Nephron progenitor cell (in vitro differentiated cells): ENCODE measurements around the gene TRAF3IP3.

Experiments used
- DNase-seq: peaks from one replicate; pipeline ENCODE4 v3.0.0; 2021
- H3K27ac Mint-ChIP-seq: 2 replicates; pipeline ENCODE4 v1.8.0; 2021; ENCODE audit warnings: mild to moderate bottlenecking, moderate library complexity, mixed read lengths
- H3K27me3 Mint-ChIP-seq: 2 replicates; pipeline ENCODE4 v1.8.0; 2021; ENCODE audit warnings: mild to moderate bottlenecking, low read depth, mixed read lengths; ENCODE audit not compliant: poor library complexity
- H3K36me3 Mint-ChIP-seq: 2 replicates; pipeline ENCODE4 v1.8.0; 2021; ENCODE audit warnings: low read depth, mixed read lengths
- H3K4me1 Mint-ChIP-seq: 2 replicates; pipeline ENCODE4 v1.8.0; 2021; ENCODE audit warnings: mixed read lengths
- H3K4me3 Mint-ChIP-seq: 2 replicates; pipeline ENCODE4 v1.8.0; 2021; ENCODE audit warnings: mild to moderate bottlenecking, moderate library complexity, mixed read lengths
- H3K9me3 Mint-ChIP-seq: 2 replicates; pipeline ENCODE4 v1.8.0; 2021; ENCODE audit warnings: mild to moderate bottlenecking, moderate library complexity, mixed read lengths
- TF ChIP-seq, protein P1 (sequence below): fragments of 200-600 bp; sonication (generic); IDR thresholded peaks from 2 replicates; pipeline ENCODE4 v1.5.0; 2021; ENCODE audit warnings: antibody characterized with exemption

The TRAF3IP3 gene

GRCh38 chr1:209813902-209814301 lies 58.0 kb downstream of the TRAF3IP3 start:
- H3K27me3 Mint-ChIP-seq = peaks cover 35% of the 10 kb centered on the region
- no peak for DNase-seq
- peaks cover 11% of the 10 kb centered on the region for H3K4me1 Mint-ChIP-seq
- no peaks in the 10 kb centered on the region for H3K36me3 Mint-ChIP-seq
- TF ChIP-seq, protein P1, sequence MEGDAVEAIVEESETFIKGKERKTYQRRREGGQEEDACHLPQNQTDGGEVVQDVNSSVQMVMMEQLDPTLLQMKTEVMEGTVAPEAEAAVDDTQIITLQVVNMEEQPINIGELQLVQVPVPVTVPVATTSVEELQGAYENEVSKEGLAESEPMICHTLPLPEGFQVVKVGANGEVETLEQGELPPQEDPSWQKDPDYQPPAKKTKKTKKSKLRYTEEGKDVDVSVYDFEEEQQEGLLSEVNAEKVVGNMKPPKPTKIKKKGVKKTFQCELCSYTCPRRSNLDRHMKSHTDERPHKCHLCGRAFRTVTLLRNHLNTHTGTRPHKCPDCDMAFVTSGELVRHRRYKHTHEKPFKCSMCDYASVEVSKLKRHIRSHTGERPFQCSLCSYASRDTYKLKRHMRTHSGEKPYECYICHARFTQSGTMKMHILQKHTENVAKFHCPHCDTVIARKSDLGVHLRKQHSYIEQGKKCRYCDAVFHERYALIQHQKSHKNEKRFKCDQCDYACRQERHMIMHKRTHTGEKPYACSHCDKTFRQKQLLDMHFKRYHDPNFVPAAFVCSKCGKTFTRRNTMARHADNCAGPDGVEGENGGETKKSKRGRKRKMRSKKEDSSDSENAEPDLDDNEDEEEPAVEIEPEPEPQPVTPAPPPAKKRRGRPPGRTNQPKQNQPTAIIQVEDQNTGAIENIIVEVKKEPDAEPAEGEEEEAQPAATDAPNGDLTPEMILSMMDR = no peak
- H3K27ac Mint-ChIP-seq = no peak overlapping the region
- H3K4me3 Mint-ChIP-seq = no peak overlapping the region
- H3K9me3 Mint-ChIP-seq = no peaks in the 10 kb centered on the region

GRCh38 chr1:209815490-209815889 lies 59.6 kb downstream of the TRAF3IP3 start:
- peaks cover 29% of the 10 kb centered on the region for H3K27me3 Mint-ChIP-seq
- no peak for DNase-seq
- TF ChIP-seq, protein P1 = no peak
- peaks cover 11% of the 10 kb centered on the region for H3K4me1 Mint-ChIP-seq
- H3K4me3 Mint-ChIP-seq = no peak overlapping the region
- H3K36me3 Mint-ChIP-seq = no peaks in the 10 kb centered on the region
- H3K9me3 Mint-ChIP-seq = no peaks in the 10 kb centered on the region
- no peak overlapping the region for H3K27ac Mint-ChIP-seq

DNA sequence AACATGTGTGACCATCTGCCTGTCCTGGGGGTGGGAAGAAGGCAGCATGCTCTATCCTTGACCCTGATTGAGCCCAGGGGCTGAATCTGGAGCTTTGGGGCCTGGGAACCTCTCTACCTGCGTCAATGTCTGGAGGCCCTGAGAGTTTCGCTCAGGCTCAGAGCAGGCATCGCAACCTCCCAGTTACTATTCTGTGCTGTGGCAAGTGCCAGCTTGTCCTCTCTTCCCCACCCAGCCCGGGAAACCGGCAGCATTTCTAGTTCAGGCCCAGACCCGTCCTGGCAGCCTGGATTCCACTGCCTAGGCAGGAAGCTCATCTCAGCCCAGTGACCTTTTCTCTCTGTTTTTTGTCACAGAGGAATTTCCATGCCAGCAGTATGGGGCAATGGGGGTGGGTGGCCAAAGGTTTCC lies 60.1 kb downstream of the TRAF3IP3 start:
- H3K36me3 Mint-ChIP-seq = no peaks in the 10 kb centered on the region
- no peaks in the 10 kb centered on the region for H3K9me3 Mint-ChIP-seq
- no peak overlapping the region for H3K4me3 Mint-ChIP-seq
- DNase-seq = no peak
- H3K27me3 Mint-ChIP-seq = peaks cover 25% of the 10 kb centered on the region
- H3K27ac Mint-ChIP-seq = no peak overlapping the region
- H3K4me1 Mint-ChIP-seq = peaks cover 11% of the 10 kb centered on the region
- TF ChIP-seq, protein P1 = no peak

GRCh38 chr1:209816923-209817322 lies 61.1 kb downstream of the TRAF3IP3 start:
- peaks cover 11% of the 10 kb centered on the region for H3K4me1 Mint-ChIP-seq
- TF ChIP-seq, protein P1 = no peak
- no peak overlapping the region for H3K27ac Mint-ChIP-seq
- H3K36me3 Mint-ChIP-seq = no peaks in the 10 kb centered on the region
- H3K9me3 Mint-ChIP-seq = no peaks in the 10 kb centered on the region
- no peak for DNase-seq
- no peak overlapping the region for H3K4me3 Mint-ChIP-seq
- H3K27me3 Mint-ChIP-seq = peaks cover 26% of the 10 kb centered on the region

DNA sequence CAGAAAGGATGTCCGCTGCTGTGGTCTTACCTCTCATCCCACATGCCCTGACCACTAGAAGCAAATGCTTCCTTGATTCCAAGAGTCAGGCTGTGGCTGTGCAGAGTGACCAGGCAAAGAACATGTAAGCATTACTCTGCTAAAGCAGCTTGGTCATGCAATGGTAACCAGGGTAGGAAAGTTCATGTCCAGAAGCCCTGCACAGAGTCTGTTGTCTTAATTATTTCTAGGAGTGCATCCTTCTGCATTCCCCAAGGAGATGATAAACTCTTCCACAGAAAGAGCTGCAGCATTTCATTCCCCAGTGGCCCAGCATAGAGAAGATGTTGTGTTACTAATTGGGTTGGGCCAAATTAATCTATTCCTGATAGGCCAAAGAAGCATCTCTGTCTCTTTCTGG lies 61.8 kb downstream of the TRAF3IP3 start:
- peaks cover 29% of the 10 kb centered on the region for H3K27me3 Mint-ChIP-seq
- TF ChIP-seq, protein P1 = no peak
- no peak overlapping the region for H3K4me3 Mint-ChIP-seq
- DNase-seq = no peak
- peaks cover 13% of the 10 kb centered on the region for H3K4me1 Mint-ChIP-seq
- no peak overlapping the region for H3K27ac Mint-ChIP-seq
- H3K36me3 Mint-ChIP-seq = no peaks in the 10 kb centered on the region
- H3K9me3 Mint-ChIP-seq = no peaks in the 10 kb centered on the region

DNA sequence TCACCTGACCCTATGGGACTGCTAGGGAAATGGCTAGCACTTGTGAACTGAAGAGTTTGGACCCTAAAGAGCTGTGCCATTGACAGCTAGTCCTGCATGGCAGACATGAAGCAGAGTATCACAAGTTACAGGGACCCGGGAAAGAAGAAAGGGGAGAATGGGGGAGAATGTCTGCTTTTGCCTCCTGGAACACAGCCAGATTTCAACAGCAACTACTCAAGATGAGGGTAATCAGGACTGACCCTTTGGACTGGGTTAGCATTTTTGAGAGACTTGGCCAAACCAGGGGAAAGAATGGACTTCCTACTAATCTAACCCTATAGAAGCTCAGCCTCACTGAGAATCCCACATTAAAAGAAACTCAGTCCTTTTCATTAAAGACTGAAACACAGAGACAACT lies 63.2 kb downstream of the TRAF3IP3 start:
- peaks cover 16% of the 10 kb centered on the region for H3K4me1 Mint-ChIP-seq
- H3K36me3 Mint-ChIP-seq = no peaks in the 10 kb centered on the region
- H3K4me3 Mint-ChIP-seq = no peak overlapping the region
- TF ChIP-seq, protein P1 = no peak
- H3K27me3 Mint-ChIP-seq = peaks cover 32% of the 10 kb centered on the region
- no peaks in the 10 kb centered on the region for H3K9me3 Mint-ChIP-seq
- H3K27ac Mint-ChIP-seq = no peak overlapping the region
- no peak for DNase-seq
